Measurements from ENCODE around the gene LRP5. TPM values are rescaled to one million over a fixed set of nuclear protein-coding genes. Genes with fewer than 3 reads are reported as not detected.

LRP5 gene
- total and polyA plus RNA-seq, 2 experiments from 2014 or later: 26.9 to 51.1 TPM

DNA sequence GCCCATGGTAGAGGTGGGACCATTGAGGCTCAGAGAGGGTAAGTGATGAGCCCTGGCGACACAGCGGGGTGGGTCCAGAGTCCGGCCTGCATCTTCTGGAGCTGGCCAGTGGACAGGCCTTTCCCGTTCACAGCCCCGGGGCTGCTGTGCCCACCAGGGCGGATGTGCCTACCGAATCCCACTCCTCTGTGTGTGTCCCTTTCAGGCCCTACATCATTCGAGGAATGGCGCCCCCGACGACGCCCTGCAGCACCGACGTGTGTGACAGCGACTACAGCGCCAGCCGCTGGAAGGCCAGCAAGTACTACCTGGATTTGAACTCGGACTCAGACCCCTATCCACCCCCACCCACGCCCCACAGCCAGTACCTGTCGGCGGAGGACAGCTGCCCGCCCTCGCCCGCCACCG is 136.2 kb downstream of the LRP5 start:
- H3K4me3 Mint-ChIP-seq: no peak overlapping the region
- no peak overlapping the region for H3K4me3 ChIP-seq
- ATAC-seq (no peak), DNase-seq (ENCODE audit: low spot score) (no peak)
- peaks cover 6% of the 10 kb centered on the region for H3K27me3 Mint-ChIP-seq (ENCODE audit: insufficient read depth, low read depth, poor library complexity)
- H3K36me3 Mint-ChIP-seq (ENCODE audit: low read depth): peaks cover 18% of the 10 kb centered on the region
- H4K20me1 ChIP-seq (replicated peaks; ENCODE audit: insufficient read depth): no peaks in the 10 kb centered on the region; the same call in 1 of the 2 replicates
- H3K27ac ChIP-seq (ENCODE audit: low read depth): no peak overlapping the region
- H3K4me1 Mint-ChIP-seq: no peaks in the 10 kb centered on the region; the same call in 2 of the 3 replicates
- no peaks in the 10 kb centered on the region for H3K4me1 ChIP-seq (ENCODE audit: insufficient read depth)
- H3K4me2 ChIP-seq: no peak overlapping the region
- H3K27me3 ChIP-seq (ENCODE audit: insufficient read depth): no peaks in the 10 kb centered on the region
- H3K36me3 ChIP-seq (ENCODE audit: insufficient read depth): no peaks in the 10 kb centered on the region; the same call in 1 of the 2 replicates
- H3K9me3 Mint-ChIP-seq: no peaks in the 10 kb centered on the region
- TF ChIP-seq EZH2 (IDR thresholded peaks at IDR 0.05; ENCODE audit: low read depth, unreplicated experiment) (no peak), ZNF331 (CRISPR knock-in tag; IDR thresholded peaks at IDR 0.05; ENCODE audit: low read depth) (no peak)
- TF ChIP-seq, protein P1, sequence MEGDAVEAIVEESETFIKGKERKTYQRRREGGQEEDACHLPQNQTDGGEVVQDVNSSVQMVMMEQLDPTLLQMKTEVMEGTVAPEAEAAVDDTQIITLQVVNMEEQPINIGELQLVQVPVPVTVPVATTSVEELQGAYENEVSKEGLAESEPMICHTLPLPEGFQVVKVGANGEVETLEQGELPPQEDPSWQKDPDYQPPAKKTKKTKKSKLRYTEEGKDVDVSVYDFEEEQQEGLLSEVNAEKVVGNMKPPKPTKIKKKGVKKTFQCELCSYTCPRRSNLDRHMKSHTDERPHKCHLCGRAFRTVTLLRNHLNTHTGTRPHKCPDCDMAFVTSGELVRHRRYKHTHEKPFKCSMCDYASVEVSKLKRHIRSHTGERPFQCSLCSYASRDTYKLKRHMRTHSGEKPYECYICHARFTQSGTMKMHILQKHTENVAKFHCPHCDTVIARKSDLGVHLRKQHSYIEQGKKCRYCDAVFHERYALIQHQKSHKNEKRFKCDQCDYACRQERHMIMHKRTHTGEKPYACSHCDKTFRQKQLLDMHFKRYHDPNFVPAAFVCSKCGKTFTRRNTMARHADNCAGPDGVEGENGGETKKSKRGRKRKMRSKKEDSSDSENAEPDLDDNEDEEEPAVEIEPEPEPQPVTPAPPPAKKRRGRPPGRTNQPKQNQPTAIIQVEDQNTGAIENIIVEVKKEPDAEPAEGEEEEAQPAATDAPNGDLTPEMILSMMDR (conservative IDR thresholded peaks at IDR 0.05; ENCODE audit: low read depth in 2 of 2): peak in 1 of 2 experiments; percentile 18; a peak in 1 of 4 replicates
- TF ChIP-seq, protein P2, sequence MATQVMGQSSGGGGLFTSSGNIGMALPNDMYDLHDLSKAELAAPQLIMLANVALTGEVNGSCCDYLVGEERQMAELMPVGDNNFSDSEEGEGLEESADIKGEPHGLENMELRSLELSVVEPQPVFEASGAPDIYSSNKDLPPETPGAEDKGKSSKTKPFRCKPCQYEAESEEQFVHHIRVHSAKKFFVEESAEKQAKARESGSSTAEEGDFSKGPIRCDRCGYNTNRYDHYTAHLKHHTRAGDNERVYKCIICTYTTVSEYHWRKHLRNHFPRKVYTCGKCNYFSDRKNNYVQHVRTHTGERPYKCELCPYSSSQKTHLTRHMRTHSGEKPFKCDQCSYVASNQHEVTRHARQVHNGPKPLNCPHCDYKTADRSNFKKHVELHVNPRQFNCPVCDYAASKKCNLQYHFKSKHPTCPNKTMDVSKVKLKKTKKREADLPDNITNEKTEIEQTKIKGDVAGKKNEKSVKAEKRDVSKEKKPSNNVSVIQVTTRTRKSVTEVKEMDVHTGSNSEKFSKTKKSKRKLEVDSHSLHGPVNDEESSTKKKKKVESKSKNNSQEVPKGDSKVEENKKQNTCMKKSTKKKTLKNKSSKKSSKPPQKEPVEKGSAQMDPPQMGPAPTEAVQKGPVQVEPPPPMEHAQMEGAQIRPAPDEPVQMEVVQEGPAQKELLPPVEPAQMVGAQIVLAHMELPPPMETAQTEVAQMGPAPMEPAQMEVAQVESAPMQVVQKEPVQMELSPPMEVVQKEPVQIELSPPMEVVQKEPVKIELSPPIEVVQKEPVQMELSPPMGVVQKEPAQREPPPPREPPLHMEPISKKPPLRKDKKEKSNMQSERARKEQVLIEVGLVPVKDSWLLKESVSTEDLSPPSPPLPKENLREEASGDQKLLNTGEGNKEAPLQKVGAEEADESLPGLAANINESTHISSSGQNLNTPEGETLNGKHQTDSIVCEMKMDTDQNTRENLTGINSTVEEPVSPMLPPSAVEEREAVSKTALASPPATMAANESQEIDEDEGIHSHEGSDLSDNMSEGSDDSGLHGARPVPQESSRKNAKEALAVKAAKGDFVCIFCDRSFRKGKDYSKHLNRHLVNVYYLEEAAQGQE (IDR thresholded peaks at IDR 0.05; ENCODE audit: unreplicated experiment): no peak
- H2AFZ ChIP-seq: no peak overlapping the region
- no peak overlapping the region for H3K27ac Mint-ChIP-seq
- no peaks in the 10 kb centered on the region for H3F3A ChIP-seq (replicated peaks; ENCODE audit: low read depth)
- H3K9me2 ChIP-seq (ENCODE audit: insufficient read depth): no peaks in the 10 kb centered on the region
- H3K79me2 ChIP-seq (replicated peaks; ENCODE audit: insufficient read depth): no peaks in the 10 kb centered on the region

DNA sequence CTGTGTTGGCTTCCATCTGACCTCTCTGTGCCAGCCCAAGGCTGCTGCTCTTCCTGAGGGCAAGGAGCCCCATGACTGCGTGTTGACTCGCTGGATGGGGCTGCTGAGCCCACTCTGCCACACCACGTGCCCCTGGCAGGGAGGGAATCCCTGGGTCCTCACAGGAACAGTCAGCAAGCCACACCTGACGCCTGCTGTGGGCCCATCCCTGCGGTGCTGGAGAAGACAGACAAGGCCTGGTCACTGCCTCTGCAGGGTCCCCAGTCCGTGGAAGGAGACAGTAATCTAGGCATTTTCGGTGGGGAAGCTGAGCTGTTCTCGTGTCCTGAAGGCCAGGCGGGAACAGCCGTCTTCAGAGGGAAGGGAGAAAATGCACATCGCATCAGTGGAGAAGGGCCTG is 137.6 kb downstream of the LRP5 start:
- peaks cover 5% of the 10 kb centered on the region; the same call in 2 of the 3 replicates for H3K4me1 Mint-ChIP-seq
- H4K20me1 ChIP-seq (replicated peaks; ENCODE audit: insufficient read depth): no peaks in the 10 kb centered on the region; the same call in 1 of the 2 replicates
- TF ChIP-seq ZNF114 (CRISPR knock-in tag; IDR thresholded peaks at IDR 0.05) (no peak), EZH2 (IDR thresholded peaks at IDR 0.05; ENCODE audit: low read depth, unreplicated experiment) (no peak), NANOG (IDR thresholded peaks at IDR 0.05; ENCODE audit: borderline replicate concordance) (no peak), JUNB (IDR thresholded peaks at IDR 0.05; ENCODE audit: unreplicated experiment) (no peak), EZH2phosphoT487 (IDR thresholded peaks at IDR 0.05; ENCODE audit: unreplicated experiment) (no peak), ZNF331 (CRISPR knock-in tag; IDR thresholded peaks at IDR 0.05; ENCODE audit: low read depth) (no peak), STAT1 (IDR thresholded peaks at IDR 0.05; ENCODE audit: unreplicated experiment) (no peak)
- TF ChIP-seq, protein P1 (conservative IDR thresholded peaks at IDR 0.05; ENCODE audit: low read depth in 2 of 2): no peak
- TF ChIP-seq, protein P2 (IDR thresholded peaks at IDR 0.05; ENCODE audit: unreplicated experiment): no peak

More for the DNA sequence above, 137.6 kb downstream of the LRP5 start:
- H3K27me3 ChIP-seq (ENCODE audit: insufficient read depth): no peaks in the 10 kb centered on the region
- Mint-ChIP-seq H3K27me3 (ENCODE audit: insufficient read depth, low read depth, poor library complexity) (peaks cover 9% of the 10 kb centered on the region), H3K9me3 (no peaks in the 10 kb centered on the region), H3K36me3 (ENCODE audit: low read depth) (peaks cover 18% of the 10 kb centered on the region), H3K4me3 (no peak overlapping the region; the same call in 2 of the 3 replicates), H3K27ac (no peak overlapping the region)
- H3K27ac ChIP-seq (ENCODE audit: low read depth): no peak overlapping the region
- H3F3A ChIP-seq (replicated peaks; ENCODE audit: low read depth): no peaks in the 10 kb centered on the region
- no peak overlapping the region for H3K4me3 ChIP-seq
- H3K79me2 ChIP-seq (replicated peaks; ENCODE audit: insufficient read depth): no peaks in the 10 kb centered on the region
- no peak for ATAC-seq
- H3K36me3 ChIP-seq (ENCODE audit: insufficient read depth): no peaks in the 10 kb centered on the region; the same call in 1 of the 2 replicates
- H3K4me2 ChIP-seq: no peak overlapping the region
- no peaks in the 10 kb centered on the region; the same call in 1 of the 2 replicates for H3K4me1 ChIP-seq (ENCODE audit: insufficient read depth)
- no peak overlapping the region for H2AFZ ChIP-seq
- DNase-seq (ENCODE audit: low spot score): no peak
- H3K9me2 ChIP-seq (ENCODE audit: insufficient read depth): no peaks in the 10 kb centered on the region
